ENCODE results near the gene PTPRD.

PTPRD gene

DNA sequence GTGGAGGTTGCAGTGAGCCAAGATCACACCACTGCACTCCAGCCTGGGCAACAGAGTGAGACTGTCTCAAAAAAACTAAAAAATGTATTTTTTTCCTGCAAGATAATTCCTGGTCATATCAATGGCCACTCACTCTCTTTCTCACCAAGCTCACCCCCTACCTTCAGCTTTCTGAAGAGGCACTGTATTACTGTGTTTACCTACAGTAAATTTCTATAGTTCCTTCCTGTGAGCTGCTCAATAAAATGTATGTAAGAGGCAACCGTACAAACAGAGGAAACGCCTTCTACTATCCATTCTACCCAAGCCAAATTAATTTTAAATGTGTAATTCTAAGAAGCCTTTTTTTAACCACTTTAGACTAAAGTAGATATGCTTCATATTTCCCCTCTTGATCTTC lies 1883.9 kb downstream of the PTPRD start:
- TF ChIP-seq ZNF274 (IDR thresholded peaks at IDR 0.05; ENCODE audit: low read depth, low read length): no peak
- no peak overlapping the region for H3K4me3 ChIP-seq (ENCODE audit: low read length)

DNA sequence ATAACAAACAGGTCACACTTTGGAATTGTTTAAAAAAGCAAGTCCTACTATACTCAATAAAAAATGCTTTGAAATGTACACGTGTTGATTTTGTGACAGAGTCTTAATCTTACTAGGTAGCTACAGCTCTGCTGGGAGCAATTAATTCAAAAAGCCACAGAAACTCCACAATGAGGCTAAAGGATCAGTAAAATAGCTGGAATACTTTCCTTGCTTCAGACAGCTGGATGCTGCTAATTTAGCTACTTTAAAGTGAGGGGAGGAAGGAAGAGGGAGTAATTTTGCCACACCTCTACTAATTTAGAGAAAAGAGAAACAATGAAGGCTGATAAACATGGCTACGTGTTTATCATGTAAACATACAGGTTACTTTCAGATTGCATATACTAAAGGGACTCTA lies 1885.6 kb downstream of the PTPRD start:
- no peak for TF ChIP-seq ZNF274 (IDR thresholded peaks at IDR 0.05; ENCODE audit: low read depth, low read length)
- no peak overlapping the region for H3K4me3 ChIP-seq (ENCODE audit: low read length)

DNA sequence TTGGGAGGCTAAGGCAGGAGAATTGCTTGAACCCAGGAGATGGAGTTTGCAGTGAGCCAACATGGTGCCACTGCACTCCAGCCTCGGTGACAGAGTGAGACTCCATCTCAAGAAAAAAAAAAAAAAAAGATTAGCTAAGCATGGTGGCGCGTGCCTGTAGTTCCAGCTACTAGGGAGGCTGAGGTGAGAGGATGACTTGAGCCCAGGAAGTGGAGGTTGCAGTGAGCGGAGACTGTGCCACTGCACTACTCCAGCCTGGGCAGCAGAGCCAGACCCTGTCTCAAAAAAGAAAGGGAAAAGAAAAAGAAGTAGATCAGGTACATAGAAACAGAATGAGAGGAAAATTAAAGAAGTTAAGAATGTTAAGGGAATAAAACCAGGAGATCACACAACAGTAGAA lies 1886.1 kb downstream of the PTPRD start:
- H3K4me3 ChIP-seq (ENCODE audit: low read length): no peak overlapping the region
- TF ChIP-seq ZNF274 (IDR thresholded peaks at IDR 0.05; ENCODE audit: low read depth, low read length): no peak

DNA sequence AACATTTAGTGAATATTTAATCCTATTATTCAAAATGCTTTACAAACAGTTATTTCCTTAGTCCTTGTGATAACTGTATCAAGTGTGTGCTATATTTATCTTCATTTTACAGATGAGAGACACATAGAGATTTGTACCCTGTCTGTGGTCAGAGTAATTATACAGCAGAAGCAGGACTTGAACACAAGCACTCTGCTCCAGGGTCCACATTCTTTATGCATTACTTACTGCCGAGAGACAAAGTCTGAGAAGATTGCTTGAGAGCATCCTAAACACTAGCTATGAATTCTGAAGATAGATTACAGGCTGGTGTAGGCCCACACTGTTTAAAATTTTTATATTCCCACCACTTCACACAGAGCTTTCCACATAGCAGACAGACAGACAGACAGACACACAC lies 1887.2 kb downstream of the PTPRD start:
- no peak overlapping the region for H3K4me3 ChIP-seq (ENCODE audit: low read length)
- TF ChIP-seq ZNF274 (IDR thresholded peaks at IDR 0.05; ENCODE audit: low read depth, low read length): no peak

DNA sequence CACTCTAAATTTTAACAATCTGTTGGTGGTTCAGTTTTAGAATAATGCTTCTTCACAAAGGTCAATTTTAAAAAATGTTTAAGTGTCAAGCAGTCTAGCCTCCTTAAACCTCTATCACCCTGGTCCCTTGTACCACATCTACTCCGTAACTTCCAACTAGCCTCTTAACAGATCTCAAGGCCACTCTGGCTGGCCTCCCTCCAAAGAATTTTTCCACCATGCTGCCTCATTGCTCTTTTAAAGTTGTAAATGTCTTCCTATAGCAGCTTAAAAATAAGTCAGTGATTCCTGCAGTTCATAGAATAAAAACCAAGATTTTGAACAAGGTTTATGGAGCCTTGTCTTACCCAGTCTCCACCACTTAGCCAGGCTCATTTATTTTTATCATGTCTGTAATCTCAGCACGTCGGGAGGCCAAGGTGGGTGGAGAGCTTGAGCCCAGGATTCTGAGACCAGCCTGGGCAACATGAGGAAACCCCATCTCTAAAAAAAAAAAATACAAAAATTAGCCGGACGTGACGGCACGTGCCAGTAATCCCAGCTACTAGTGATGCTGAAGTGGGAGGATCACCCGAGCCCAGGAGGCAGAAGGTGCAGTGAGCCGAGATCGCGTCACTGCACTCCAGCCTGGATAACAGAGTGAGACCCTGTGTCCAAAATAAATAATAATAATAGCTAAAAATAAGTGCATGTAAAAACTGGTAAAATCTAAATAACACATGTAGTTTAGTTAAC lies 1888.4 kb downstream of the PTPRD start:
- no peak overlapping the region for H3K4me3 ChIP-seq (ENCODE audit: low read length)
- no peak for TF ChIP-seq ZNF274 (IDR thresholded peaks at IDR 0.05; ENCODE audit: low read depth, low read length)

GRCh38 chr9:8723195-8723594 lies 1889.6 kb downstream of the PTPRD start:
- no peak for TF ChIP-seq ZNF274 (IDR thresholded peaks at IDR 0.05; ENCODE audit: low read depth, low read length)
- H3K4me3 ChIP-seq (ENCODE audit: low read length): no peak overlapping the region

- no peak for TF ChIP-seq ZNF274 (IDR thresholded peaks at IDR 0.05; ENCODE audit: low read depth, low read length)
Measured at GRCh38 chr9:8719833-8720486, 1892.8 kb downstream of the PTPRD start.

GRCh38 chr9:8718121-8718725 lies 1894.6 kb downstream of the PTPRD start:
- no peak for TF ChIP-seq ZNF274 (IDR thresholded peaks at IDR 0.05; ENCODE audit: low read depth, low read length)

More at GRCh38 chr9:8719833-8720486, 1892.8 kb downstream of the PTPRD start:
- H3K4me3 ChIP-seq (ENCODE audit: low read length): no peak overlapping the region

DNA sequence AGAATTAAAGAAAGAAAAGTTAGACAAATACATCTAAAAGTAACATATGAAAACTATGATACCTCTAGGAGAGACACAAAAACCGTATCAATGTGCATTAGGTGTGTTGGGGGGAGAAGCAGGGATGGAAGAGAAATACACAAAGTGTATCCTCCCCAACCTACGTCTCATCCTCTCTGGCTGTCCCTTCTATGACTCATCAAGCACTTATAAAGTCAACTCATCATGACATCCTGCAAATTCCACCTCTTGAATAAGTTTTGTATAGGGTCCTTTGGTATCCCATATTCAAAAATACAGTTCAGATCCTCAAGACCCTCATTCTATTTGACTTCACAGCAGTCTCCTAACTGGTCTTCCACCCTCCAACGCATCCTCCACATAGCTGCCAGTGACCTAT lies 1895.7 kb downstream of the PTPRD start:
- no peak overlapping the region for H3K4me3 ChIP-seq (ENCODE audit: low read length)
- TF ChIP-seq ZNF274 (IDR thresholded peaks at IDR 0.05; ENCODE audit: low read depth, low read length): no peak

More at GRCh38 chr9:8718121-8718725, 1894.6 kb downstream of the PTPRD start:
- no peak overlapping the region for H3K4me3 ChIP-seq (ENCODE audit: low read length)

GRCh38 chr9:8715788-8716187 lies 1897.0 kb downstream of the PTPRD start:
- no peak for TF ChIP-seq ZNF274 (IDR thresholded peaks at IDR 0.05; ENCODE audit: low read depth, low read length)
- H3K4me3 ChIP-seq (ENCODE audit: low read length): no peak overlapping the region

GRCh38 chr9:8713811-8714165 lies 1899.0 kb downstream of the PTPRD start:
- TF ChIP-seq ZNF274 (IDR thresholded peaks at IDR 0.05; ENCODE audit: low read depth, low read length): no peak
- H3K4me3 ChIP-seq (ENCODE audit: low read length): no peak overlapping the region

- no peak for TF ChIP-seq ZNF274 (IDR thresholded peaks at IDR 0.05; ENCODE audit: low read depth, low read length)
- no peak overlapping the region for H3K4me3 ChIP-seq (ENCODE audit: low read length)
Measured at GRCh38 chr9:8713149-8713810, 1899.5 kb downstream of the PTPRD start.

DNA sequence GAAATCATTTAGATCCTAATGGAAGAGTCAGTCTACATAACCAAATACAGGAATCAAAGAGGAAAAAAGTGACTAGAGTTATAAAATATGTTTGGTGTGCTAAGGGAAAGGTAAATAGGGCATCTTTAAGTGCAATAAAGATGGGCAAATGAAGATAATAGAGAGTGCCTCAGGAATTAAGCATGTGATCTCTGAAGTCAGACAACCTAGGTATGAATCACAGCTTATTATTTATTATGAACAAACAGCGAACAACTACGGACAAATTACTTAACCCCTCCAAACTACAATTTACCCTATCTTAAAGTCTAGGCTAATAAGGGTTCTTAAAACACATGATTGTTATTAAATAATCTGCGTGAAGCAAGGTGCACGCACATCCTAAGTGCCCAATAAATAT lies 1903.1 kb downstream of the PTPRD start:
- no peak overlapping the region for H3K4me3 ChIP-seq (ENCODE audit: low read length)
- TF ChIP-seq ZNF274 (IDR thresholded peaks at IDR 0.05; ENCODE audit: low read depth, low read length): no peak

- TF ChIP-seq ZNF274 (IDR thresholded peaks at IDR 0.05; ENCODE audit: low read depth, low read length): no peak
- H3K4me3 ChIP-seq (ENCODE audit: low read length): no peak overlapping the region
Measured at GRCh38 chr9:8708728-8709127, 1904.1 kb downstream of the PTPRD start.

- no peak overlapping the region for H3K4me3 ChIP-seq (ENCODE audit: low read length)
- TF ChIP-seq ZNF274 (IDR thresholded peaks at IDR 0.05; ENCODE audit: low read depth, low read length): no peak
Measured at GRCh38 chr9:8706998-8707397, 1905.8 kb downstream of the PTPRD start.

Measured in GM08714 (cell line).